K562 (cell line): Measurements from ENCODE around the gene CNOT4. TPM values are rescaled to one million over a fixed set of nuclear protein-coding genes. Genes with fewer than 3 reads are reported as not detected.

Experiments used
- EHMT2 ChIP-seq: fragments of 450-650 bp; IDR thresholded peaks from 2 replicates; pipeline ENCODE4 v1.6.1; 2018; ENCODE audit warnings: antibody characterized with exemption
- GTF2A2 ChIP-seq: IDR thresholded peaks from 2 replicates; pipeline ENCODE4 v1.6.1; 2016; ENCODE audit warnings: mild to moderate bottlenecking, missing genetic modification characterization, missing compliant biosample characterization
- RAD51 ChIP-seq: fragments of 450-650 bp; IDR thresholded peaks from 2 replicates; pipeline ENCODE4 v1.7.1; 2016; ENCODE audit warnings: low read depth, mild to moderate bottlenecking, borderline replicate concordance
- SMARCA4 ChIP-seq: fragments of 450-650 bp; IDR thresholded peaks from 2 replicates; pipeline ENCODE4 v1.6.1; 2016
- ZBTB9 ChIP-seq: fragments of 450-650 bp; formaldehyde crosslinking; IDR thresholded peaks from 2 replicates; pipeline ENCODE4 v1.4.0; 2020; ENCODE audit warnings: mild to moderate bottlenecking, moderate library complexity
- ZNF324 ChIP-seq: fragments of 250-450 bp; sonication (Bioruptor Pico); IDR thresholded peaks from 2 replicates; pipeline ENCODE4 v1.4.0; 2020; ENCODE audit warnings: mild to moderate bottlenecking
- ZNF384 ChIP-seq: IDR thresholded peaks from 2 replicates; pipeline ENCODE4 v1.6.1; 2012; ENCODE audit warnings: low read depth, low read length, improper control_type of control experiment
- ZNF592 ChIP-seq: fragments of 450-650 bp; IDR thresholded peaks from 2 replicates; pipeline ENCODE4 v1.6.1; 2017; ENCODE audit warnings: antibody characterized with exemption, mild to moderate bottlenecking
- ZNF780A ChIP-seq: fragments of 250-450 bp; sonication (Bioruptor Pico); IDR thresholded peaks from 2 replicates; pipeline ENCODE4 v1.5.0; 2021; ENCODE audit warnings: mild to moderate bottlenecking
- polyA plus RNA-seq, 8 experiments: library from polyadenylated mRNA; depleted of rRNA in 4 of 8; stranded (reverse) in 5 of 8; unstranded in 3 of 8; fragments of >200 nt; fragmentation: Nextera tagmentation in 2 of 8; fragmentation: Illumina TruSeq in 1 of 8; extraction: Ambion mirVana in 2 of 8; extraction: Trizol in 1 of 8; gene quantifications; 2 replicates each; pipeline versions ENCODE4 v1.2.1 to v1.2.3, GENCODE V29; 2011 to 2014; ENCODE audit warnings: inconsistent platforms in 1 of 8, missing spikeins in 1 of 8
- total RNA-seq, 7 experiments: library from RNA; depleted of rRNA in 6 of 7; stranded (reverse); fragments of >200 nt in 6 of 7; fragmentation: Illumina TruSeq in 2 of 7; extraction: Trizol in 2 of 7; gene quantifications; 2 replicates each; pipeline versions ENCODE4 v1.2.1 to v1.2.3, GENCODE V29; 2011 to 2021; ENCODE audit warnings: low replicate concordance in 1 of 7

The CNOT4 gene
- total and polyA plus RNA-seq, 9 of the 15 experiments (the other 6 are each of a cell fraction or from before 2014, with no cell fraction given), result 8.6 to 24.1 (median 15.4) TPM

GRCh38 chr7:135557455-135558336, 47.8 kb upstream of the CNOT4 start, which contains the start of gene NUP205 (continued):
- TF ChIP-seq ZNF592, result peak; percentile 88
- no peak for TF ChIP-seq ZNF324 (CRISPR knock-in tag)
- no peak; the same call in 1 of the 2 replicates for TF ChIP-seq RAD51
- peak; percentile 9; the same call in 1 of the 2 replicates for TF ChIP-seq SMARCA4
- no peak for TF ChIP-seq ZBTB9
- TF ChIP-seq ZNF780A (CRISPR knock-in tag), result no peak
- no peak for TF ChIP-seq ZNF384
- peak; percentile 69 for TF ChIP-seq GTF2A2 (tag)
- TF ChIP-seq EHMT2, result no peak
